A549 (cell line): ENCODE measurements around the gene PMAIP1. TPM values are rescaled to one million over a fixed set of nuclear protein-coding genes. Genes with fewer than 3 reads are reported as not detected.

Experiments
- ATAC-seq, 2 experiments: fragments of 200-7000 bp in 1 of 2; fragments of >200 bp in 1 of 2; cut with Nextera tagmentation in 1 of 2; cut with Tn5 transposase in 1 of 2; 3 replicates each; pipeline versions ENCODE4 v1.8.0 to v1.9.1; 2018 to 2020; ENCODE audit warnings: mild to moderate bottlenecking in 1 of 2, moderate library complexity in 1 of 2
- CTCF ChIA-PET: fragments of 300-600 bp; sonication (Branson Sonifier 250); formaldehyde crosslinking; extraction: SDS; loops from one replicate; lab custom pipeline; 2021; ENCODE audit warnings: antibody characterized with exemption, inconsistent platforms; lab: Yijun Ruan, JAX
- POLR2A ChIA-PET: fragments of 350-600 bp; formaldehyde crosslinking; extraction: SDS; loops from one replicate; lab custom pipeline; 2021; ENCODE audit warnings: antibody characterized with exemption, inconsistent platforms; lab: Yijun Ruan, JAX
- DNase-seq, 2 experiments: peaks; one replicate each; pipeline versions ENCODE4 v3.0.0 to v3.0.0-alpha.2; 2011 to 2016; ENCODE audit warnings: low read depth in 1 of 2, low spot score in 1 of 2
- FAIRE-seq: peaks from 2 replicates; lab custom pipeline; 2011; peaks lifted over from hg19 to GRCh38; lab: Jason Lieb, UNC
- H3K27ac ChIP-seq, 2 experiments: fragments of >200 bp; sonication (Bioruptor Twin); formaldehyde crosslinking; 3 replicates each; pipeline ENCODE4 v1.5.1; 2016 to 2017
- H3K4me1 ChIP-seq: fragments of >200 bp; sonication (Bioruptor Twin); formaldehyde crosslinking; 3 replicates; pipeline ENCODE4 v1.6.1; 2016
- H3K4me2 ChIP-seq: fragments of >200 bp; sonication (Bioruptor Twin); formaldehyde crosslinking; 3 replicates; pipeline ENCODE4 v1.6.1; 2016
- H3K4me3 ChIP-seq: fragments of >200 bp; sonication (Bioruptor Twin); formaldehyde crosslinking; 3 replicates; pipeline ENCODE4 v1.5.1; 2016
- H3K9me3 ChIP-seq: fragments of >200 bp; sonication (Bioruptor Twin); formaldehyde crosslinking; 3 replicates; pipeline ENCODE4 v1.6.1; 2016
- CBX2 ChIP-seq: fragments of 200-600 bp; sonication (generic); IDR thresholded peaks from 2 replicates; pipeline ENCODE4 v1.6.1; 2016; ENCODE audit warnings: low read depth, mild to moderate bottlenecking, borderline replicate concordance
- CEBPB ChIP-seq, 2 experiments: fragments of >200 bp in 1 of 2; sonication (Bioruptor Twin) in 1 of 2; formaldehyde crosslinking in 1 of 2; IDR thresholded peaks; 2 replicates each; pipeline ENCODE4 v1.6.1; 2012 to 2016
- CHD2 ChIP-seq: fragments of 150-350 bp; IDR thresholded peaks from 2 replicates; pipeline ENCODE4 v1.6.1; 2014; ENCODE audit warnings: low read length; ENCODE audit not compliant: partially characterized antibody
- FOSL2 ChIP-seq, 2 experiments: fragments of 450-650 bp in 1 of 2; fragments of >200 bp in 1 of 2; sonication (Bioruptor Twin) in 1 of 2; formaldehyde crosslinking; IDR thresholded peaks; 2 replicates each; pipeline versions ENCODE4 v1.5.0 to v1.6.1; 2016 to 2020; ENCODE audit warnings: mild to moderate bottlenecking in 1 of 2, moderate library complexity in 1 of 2
- FOXS1 ChIP-seq: fragments of 250-450 bp; sonication (Bioruptor Pico); IDR thresholded peaks from 2 replicates; pipeline ENCODE4 v1.5.0; 2020; ENCODE audit warnings: mild to moderate bottlenecking, moderate library complexity
- HOXA7 ChIP-seq: fragments of 250-450 bp; sonication (Bioruptor Pico); IDR thresholded peaks from 2 replicates; pipeline ENCODE4 v1.5.0; 2020; ENCODE audit warnings: mild to moderate bottlenecking, moderate library complexity
- HOXB13 ChIP-seq: fragments of 250-450 bp; sonication (Bioruptor Pico); IDR thresholded peaks from 2 replicates; pipeline ENCODE4 v1.5.0; 2020; ENCODE audit warnings: low read depth, mild to moderate bottlenecking, moderate library complexity
- JUN ChIP-seq, 2 experiments: fragments of >200 bp; sonication (Bioruptor Twin); formaldehyde crosslinking; IDR thresholded peaks; 2 replicates in 1 of 2; 3 replicates in 1 of 2; pipeline ENCODE4 v1.6.1; 2016 to 2017
- KDM1A ChIP-seq: fragments of 200-600 bp; sonication (generic); IDR thresholded peaks from 2 replicates; pipeline ENCODE4 v1.6.1; 2016; ENCODE audit warnings: low read depth, mild to moderate bottlenecking
- MAFK ChIP-seq: fragments of 450-650 bp; IDR thresholded peaks from 2 replicates; pipeline ENCODE4 v1.6.1; 2014; ENCODE audit not compliant: partially characterized antibody
- NFE2L2 ChIP-seq: fragments of 150-350 bp; conservative IDR thresholded peaks from 2 replicates; pipeline ENCODE4 v1.6.1; 2014; ENCODE audit warnings: low read length
- NPAS2 ChIP-seq: fragments of 250-450 bp; sonication (Bioruptor Pico); IDR thresholded peaks from 2 replicates; pipeline ENCODE4 v1.8.0; 2022; ENCODE audit warnings: mild to moderate bottlenecking, moderate library complexity, borderline replicate concordance
- RAD21 ChIP-seq, 2 experiments: fragments of >200 bp in 1 of 2; sonication (Bioruptor Twin) in 1 of 2; formaldehyde crosslinking in 1 of 2; IDR thresholded peaks in 1 of 2; conservative IDR thresholded peaks in 1 of 2; 2 replicates in 1 of 2; 3 replicates in 1 of 2; pipeline ENCODE4 v1.6.1; 2012 to 2018; ENCODE audit warnings: inconsistent platforms in 1 of 2
- RNF2 ChIP-seq: fragments of 200-600 bp; sonication (generic); IDR thresholded peaks from 2 replicates; pipeline ENCODE4 v1.6.1; 2016; ENCODE audit warnings: low read depth, mild to moderate bottlenecking, antibody characterized with exemption, moderate library complexity, borderline replicate concordance
- SMC3 ChIP-seq: fragments of >200 bp; sonication (Bioruptor Twin); formaldehyde crosslinking; IDR thresholded peaks from 3 replicates; pipeline ENCODE4 v1.6.1; 2018; ENCODE audit warnings: inconsistent platforms
- TP53 ChIP-seq: fragments of 250-450 bp; sonication (Bioruptor Pico); IDR thresholded peaks from 2 replicates; pipeline ENCODE4 v1.5.0; 2021; ENCODE audit warnings: mild to moderate bottlenecking, moderate library complexity
- USF2 ChIP-seq: fragments of 450-650 bp; IDR thresholded peaks from 2 replicates; pipeline ENCODE4 v1.6.1; 2014; ENCODE audit warnings: antibody characterized with exemption
- ZNF302 ChIP-seq: fragments of 250-450 bp; sonication (Bioruptor Pico); IDR thresholded peaks from 2 replicates; pipeline ENCODE4 v1.9.0; 2021; ENCODE audit warnings: inconsistent platforms, mild to moderate bottlenecking, moderate library complexity
- WGBS: methylation state at CpG from one replicate; pipeline ENCODE4 v1.1.6; 2017; ENCODE audit errors: missing lambda C conversion rate; 5-methylcytosine and 5-hydroxymethylcytosine counted together
- polyA plus RNA-seq, 4 experiments: library from polyadenylated mRNA; depleted of rRNA in 3 of 4; stranded (reverse); fragments of >200 nt; fragmentation: RNase III in 1 of 4; extraction: RNeasy Plus Mini Kit Qiagen cat#74134 plus additional on column Dnase treatment in 1 of 4; gene quantifications; 2 replicates in 3 of 4; 3 replicates in 1 of 4; pipeline ENCODE4 v1.2.3, GENCODE V29; 2011 to 2017
- TF ChIP-seq, protein P1 (sequence below): fragments of >200 bp; sonication (Bioruptor Twin); formaldehyde crosslinking; IDR thresholded peaks from 3 replicates; pipeline ENCODE4 v1.6.1; 2016
- TF ChIP-seq, protein P2 (sequence below): fragments of 150-350 bp; IDR thresholded peaks from 2 replicates; pipeline ENCODE4 v1.6.1; 2014; ENCODE audit warnings: low read depth, mild to moderate bottlenecking, low read length
- TF ChIP-seq, protein P3 (sequence below): fragments of 250-450 bp; sonication (Bioruptor Pico); IDR thresholded peaks from 2 replicates; pipeline ENCODE4 v1.5.0; 2020; ENCODE audit warnings: low read depth, mild to moderate bottlenecking, moderate library complexity

The PMAIP1 gene
- polyA plus RNA-seq, 2 of the 4 experiments (the other 2 are of a cell fraction): 9.7 to 40.3 TPM

GRCh38 chr18:59917422-59917821 lies 17.6 kb downstream of the PMAIP1 start:
- Histone ChIP-seq H3K9me3 (no peaks in the 10 kb centered on the region), H3K4me3 (no peak overlapping the region), H3K4me2 (peak overlapping the region; percentile 61; the same call in 1 of the 3 replicates), H3K27ac (peak overlapping the region; percentile 73 to 88), H3K4me1 (peaks cover 20% of the 10 kb centered on the region)
- FAIRE-seq (no peak), DNase-seq (peak in 1 of 2 experiments; percentile 48), ATAC-seq (peak in 1 of 2 experiments; percentile 53; a peak in 3 of 6 replicates)
- peak; percentile 72 for TF ChIP-seq MAFK
- TF ChIP-seq RNF2: no peak
- TF ChIP-seq HOXB13 (CRISPR knock-in tag): 0 out of 2 replicates have a peak, but pooled peaks have one; percentile 32
- TF ChIP-seq CEBPB (IDR thresholded peaks at IDR 0.05): 0 out of 4 replicates have a peak, but pooled peaks of 1 of the 2 experiments have one; percentile 42
- TF ChIP-seq CHD2: no peak
- peak; percentile 66 for TF ChIP-seq NFE2L2
- WGBS: 78% methylated on average over 5 of the region's 5 CpGs
- CTCF ChIA-PET: no interaction called here
- POLR2A ChIA-PET: no interaction called here

- Histone ChIP-seq H3K27ac (peak overlapping the region; percentile 73 to 88), H3K4me3 (no peak overlapping the region), H3K4me1 (peaks cover 20% of the 10 kb centered on the region), H3K4me2 (peak overlapping the region; percentile 61), H3K9me3 (no peaks in the 10 kb centered on the region)
- DNase-seq (peak; percentile 31 to 66), FAIRE-seq (no peak), ATAC-seq (peak; percentile 78 to 90)
- ChIA-PET POLR2A (interaction anchor here (1.4 kb wide), 1 partner anchor 19 kb away, joined by 9 read pairs; the partner anchor contains the start of gene PMAIP1), CTCF (interaction anchor here (0.6 to 1.0 kb wide), 3 partner anchors 18 to 632 kb away, joined by 3 to 6 read pairs (median 4); no protein-coding TSS in a partner anchor)
- WGBS: 14% methylated on average over 9 of the region's 9 CpGs
- TF ChIP-seq, protein P1, sequence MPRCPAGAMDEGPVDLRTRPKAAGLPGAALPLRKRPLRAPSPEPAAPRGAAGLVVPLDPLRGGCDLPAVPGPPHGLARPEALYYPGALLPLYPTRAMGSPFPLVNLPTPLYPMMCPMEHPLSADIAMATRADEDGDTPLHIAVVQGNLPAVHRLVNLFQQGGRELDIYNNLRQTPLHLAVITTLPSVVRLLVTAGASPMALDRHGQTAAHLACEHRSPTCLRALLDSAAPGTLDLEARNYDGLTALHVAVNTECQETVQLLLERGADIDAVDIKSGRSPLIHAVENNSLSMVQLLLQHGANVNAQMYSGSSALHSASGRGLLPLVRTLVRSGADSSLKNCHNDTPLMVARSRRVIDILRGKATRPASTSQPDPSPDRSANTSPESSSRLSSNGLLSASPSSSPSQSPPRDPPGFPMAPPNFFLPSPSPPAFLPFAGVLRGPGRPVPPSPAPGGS: no peak
- TF ChIP-seq ZNF302 (0 out of 2 replicates have a peak, but pooled peaks have one; percentile 31), FOSL2 (IDR thresholded peaks at IDR 0.05) (no peak), FOSL2 (CRISPR knock-in tag; IDR thresholded peaks at IDR 0.05) (peak; percentile 66), MAFK (peak; percentile 43)
Observed at GRCh38 chr18:59918320-59918755, 18.5 kb downstream of the PMAIP1 start.

DNA sequence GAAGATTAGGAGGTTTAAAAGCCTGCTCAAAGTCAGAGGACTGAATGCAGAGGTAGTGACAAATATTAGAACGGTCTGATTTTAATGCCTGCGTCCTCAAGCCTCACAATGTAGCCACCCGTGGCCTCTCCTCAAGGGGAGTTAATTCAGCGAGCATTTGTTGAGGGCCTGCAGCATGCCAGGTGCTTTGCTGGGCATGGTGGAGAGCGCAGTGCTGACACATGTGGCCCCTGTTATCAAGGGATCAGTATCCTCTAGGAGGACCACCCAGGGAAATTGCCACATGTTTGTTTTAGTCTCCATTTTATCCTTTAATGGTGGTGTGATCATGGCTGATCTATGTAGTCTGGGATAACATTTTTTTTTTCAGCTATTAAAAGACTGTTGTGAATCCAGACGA lies 19.2 kb downstream of the PMAIP1 start:
- H3K4me3 ChIP-seq: no peak overlapping the region
- H3K4me1 ChIP-seq: peaks cover 20% of the 10 kb centered on the region
- ChIA-PET POLR2A (interaction anchor here (1.3 to 1.4 kb wide), 2 partner anchors 19 kb away, joined by 3 to 9 read pairs; partner anchors contain the start of gene PMAIP1), CTCF (interaction anchor here (0.6 to 1.0 kb wide), 3 partner anchors 18 to 631 kb away, joined by 3 to 6 read pairs (median 4); no protein-coding TSS in a partner anchor)
- WGBS: 93% methylated on average over 6 of the region's 6 CpGs
- no peak overlapping the region for H3K4me2 ChIP-seq
- TF ChIP-seq CBX2 (no peak), HOXB13 (CRISPR knock-in tag) (no peak), SMC3 (no peak), HOXA7 (no peak), NPAS2 (CRISPR knock-in tag) (no peak), RAD21 (conservative IDR thresholded peaks at IDR 0.05 in 1 of 2, IDR thresholded peaks at IDR 0.05 in 1 of 2) (no peak), TP53 (CRISPR knock-in tag) (no peak), USF2 (no peak), JUN (IDR thresholded peaks at IDR 0.05) (no peak), FOXS1 (CRISPR knock-in tag) (no peak), KDM1A (no peak)
- TF ChIP-seq, protein P2, sequence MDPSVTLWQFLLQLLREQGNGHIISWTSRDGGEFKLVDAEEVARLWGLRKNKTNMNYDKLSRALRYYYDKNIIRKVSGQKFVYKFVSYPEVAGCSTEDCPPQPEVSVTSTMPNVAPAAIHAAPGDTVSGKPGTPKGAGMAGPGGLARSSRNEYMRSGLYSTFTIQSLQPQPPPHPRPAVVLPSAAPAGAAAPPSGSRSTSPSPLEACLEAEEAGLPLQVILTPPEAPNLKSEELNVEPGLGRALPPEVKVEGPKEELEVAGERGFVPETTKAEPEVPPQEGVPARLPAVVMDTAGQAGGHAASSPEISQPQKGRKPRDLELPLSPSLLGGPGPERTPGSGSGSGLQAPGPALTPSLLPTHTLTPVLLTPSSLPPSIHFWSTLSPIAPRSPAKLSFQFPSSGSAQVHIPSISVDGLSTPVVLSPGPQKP: no peak
- TF ChIP-seq, protein P3, sequence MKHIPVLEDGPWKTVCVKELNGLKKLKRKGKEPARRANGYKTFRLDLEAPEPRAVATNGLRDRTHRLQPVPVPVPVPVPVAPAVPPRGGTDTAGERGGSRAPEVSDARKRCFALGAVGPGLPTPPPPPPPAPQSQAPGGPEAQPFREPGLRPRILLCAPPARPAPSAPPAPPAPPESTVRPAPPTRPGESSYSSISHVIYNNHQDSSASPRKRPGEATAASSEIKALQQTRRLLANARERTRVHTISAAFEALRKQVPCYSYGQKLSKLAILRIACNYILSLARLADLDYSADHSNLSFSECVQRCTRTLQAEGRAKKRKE (CRISPR knock-in tag): no peak
- no peaks in the 10 kb centered on the region for H3K9me3 ChIP-seq
- peak overlapping the region; percentile 73 to 88 for H3K27ac ChIP-seq
- FAIRE-seq (no peak), ATAC-seq (no peak), DNase-seq (no peak)
